ENCODE data around the gene ASB10. TPM values are rescaled to one million over a fixed set of nuclear protein-coding genes. Genes with fewer than 3 reads are reported as not detected.

The ASB10 gene
- total and polyA plus RNA-seq, 2 of the 8 experiments (the other 6 are each of a cell fraction or from before 2014, with no cell fraction given) = not detected

DNA sequence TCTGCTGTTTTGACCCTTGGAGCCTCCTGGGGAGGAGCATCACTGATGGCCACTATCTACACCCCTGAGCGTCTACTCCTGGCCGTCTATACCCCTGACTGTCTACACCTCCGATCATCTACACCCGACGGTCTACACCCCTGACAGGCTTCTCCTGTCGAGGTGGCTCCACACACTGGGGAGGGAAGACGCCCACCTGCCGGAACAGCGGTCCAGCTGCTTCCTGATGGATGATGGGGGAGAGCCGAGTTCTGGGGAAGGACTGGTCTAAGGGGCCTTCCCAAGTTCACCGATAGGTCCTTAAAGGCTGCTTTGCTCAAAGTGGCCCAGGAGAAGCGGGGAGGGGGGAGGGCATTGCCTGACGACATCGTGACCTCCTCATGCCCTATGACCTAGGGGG is 58.9 kb downstream of the ASB10 start (continued):
- no peak for TF ChIP-seq CHD7 (IDR thresholded peaks at IDR 0.05; ENCODE audit: insufficient replicate concordance, low read length)
- TF ChIP-seq KDM1A (IDR thresholded peaks at IDR 0.05; ENCODE audit: borderline replicate concordance, low read length) = no peak
- TF ChIP-seq CTBP2 (IDR thresholded peaks at IDR 0.05; ENCODE audit: borderline replicate concordance, insufficient read depth, insufficient read length, low read length) = no peak
- no peak for TF ChIP-seq MAX (IDR thresholded peaks at IDR 0.05)
- TF ChIP-seq, protein P1, sequence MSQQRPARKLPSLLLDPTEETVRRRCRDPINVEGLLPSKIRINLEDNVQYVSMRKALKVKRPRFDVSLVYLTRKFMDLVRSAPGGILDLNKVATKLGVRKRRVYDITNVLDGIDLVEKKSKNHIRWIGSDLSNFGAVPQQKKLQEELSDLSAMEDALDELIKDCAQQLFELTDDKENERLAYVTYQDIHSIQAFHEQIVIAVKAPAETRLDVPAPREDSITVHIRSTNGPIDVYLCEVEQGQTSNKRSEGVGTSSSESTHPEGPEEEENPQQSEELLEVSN (IDR thresholded peaks at IDR 0.05) = no peak
- TF ChIP-seq TAF7 (optimal IDR thresholded peaks at IDR 0.05; ENCODE audit: borderline replicate concordance, low read depth, low read length) = no peak
- TF ChIP-seq MAFK (IDR thresholded peaks at IDR 0.05; ENCODE audit: low read depth, low read length) = no peak
- TF ChIP-seq YY1 (IDR thresholded peaks at IDR 0.05; ENCODE audit: low read depth, low read length) = no peak
- TF ChIP-seq CHD1 (IDR thresholded peaks at IDR 0.05; ENCODE audit: low read depth, low read length) = no peak
- TF ChIP-seq POU5F1 (IDR thresholded peaks at IDR 0.05; ENCODE audit: low read depth, low read length) = no peak
- TF ChIP-seq ZNF274 (IDR thresholded peaks at IDR 0.05; ENCODE audit: borderline replicate concordance, extremely low read depth, low read length) = no peak
